Measurements from ENCODE around the gene FRMD5.

FRMD5 gene

DNA sequence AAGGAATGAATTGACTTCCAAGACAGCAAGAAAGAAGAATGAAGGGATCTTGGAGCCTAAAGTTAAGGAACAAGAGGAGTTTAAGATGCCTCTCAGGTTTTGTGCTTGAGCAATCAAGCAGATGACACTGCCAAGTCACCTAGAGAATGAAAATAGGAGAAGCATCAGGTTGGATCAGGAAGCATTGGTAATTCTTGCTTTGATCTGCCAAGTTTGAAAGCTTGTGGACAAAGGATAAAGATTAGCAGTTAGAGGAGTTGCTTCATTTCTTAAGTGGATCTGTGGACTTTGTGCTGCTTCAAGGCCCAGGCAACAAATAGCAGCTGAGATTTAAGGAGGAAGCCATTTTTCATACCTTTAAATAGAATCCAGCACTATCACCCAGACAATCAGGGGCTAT is 35.6 kb downstream of the FRMD5 start:
- DNase-seq: no peak

DNA sequence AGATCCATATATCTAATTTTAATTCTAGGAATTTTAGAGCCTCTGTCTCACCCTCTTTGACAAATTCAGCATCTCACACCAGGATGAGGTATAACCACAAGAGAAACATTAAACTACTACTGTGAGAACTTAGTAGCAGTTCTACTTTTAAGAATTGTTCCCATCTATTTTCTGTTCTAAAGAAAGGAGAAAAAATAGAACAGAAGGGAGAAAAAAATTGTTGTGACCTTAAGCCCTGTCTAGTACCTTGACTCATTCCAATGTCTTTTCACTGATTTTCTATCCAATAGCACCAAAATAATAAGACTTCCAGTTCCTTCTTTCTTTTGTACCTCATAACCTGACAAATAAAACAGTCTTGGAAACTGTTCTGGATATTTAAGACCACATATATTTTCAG is 37.0 kb downstream of the FRMD5 start:
- no peak for DNase-seq

- no peak for DNase-seq
Measured at GRCh38 chr15:44157679-44158078, 37.4 kb downstream of the FRMD5 start.

DNA sequence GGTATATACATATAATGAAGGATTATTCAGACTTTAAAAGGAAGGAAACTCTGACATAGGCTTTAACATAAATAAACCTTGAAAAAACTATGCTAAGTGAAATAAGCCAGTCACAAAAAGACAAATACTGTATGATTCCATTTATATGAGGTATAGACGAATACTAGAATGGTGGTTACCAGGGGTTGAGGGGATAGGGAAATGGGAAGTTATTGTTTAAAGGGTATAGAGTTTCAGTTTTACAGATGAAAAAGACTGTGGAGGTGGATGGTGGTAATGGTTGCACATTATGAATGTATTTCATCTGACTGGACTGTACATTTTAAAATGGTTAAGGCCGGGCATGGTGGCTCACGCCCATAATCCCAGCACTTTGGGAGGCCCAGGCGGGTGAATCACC is 41.7 kb downstream of the FRMD5 start:
- no peak for DNase-seq

GRCh38 chr15:44149224-44149623 is 45.8 kb downstream of the FRMD5 start:
- DNase-seq: no peak

- DNase-seq: no peak
Measured at GRCh38 chr15:44148580-44148979, 46.5 kb downstream of the FRMD5 start.

GRCh38 chr15:44147636-44148035 is 47.4 kb downstream of the FRMD5 start:
- no peak for DNase-seq

GRCh38 chr15:44145495-44145894 is 49.6 kb downstream of the FRMD5 start:
- DNase-seq: no peak

DNA sequence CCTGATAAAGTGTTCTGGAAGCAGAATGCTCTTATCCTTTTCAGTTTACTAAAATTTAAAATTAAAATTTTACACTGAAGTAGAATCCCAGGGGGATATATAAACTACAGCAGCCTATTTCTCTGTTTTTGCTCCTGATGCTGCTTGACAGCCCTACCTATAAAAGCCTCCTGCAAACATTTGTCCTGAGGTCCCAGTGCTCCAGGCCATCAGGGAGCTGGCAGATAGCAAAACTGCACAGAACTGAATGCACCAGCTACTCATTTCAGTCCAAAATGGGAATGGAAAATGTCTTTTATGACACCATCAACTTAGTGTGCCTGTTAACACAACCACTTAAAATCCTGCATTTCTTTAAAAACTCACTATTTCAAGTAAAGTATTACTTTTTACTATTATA is 50.1 kb downstream of the FRMD5 start:
- DNase-seq: no peak

- no peak for DNase-seq
Measured at GRCh38 chr15:44144184-44144583, 50.9 kb downstream of the FRMD5 start.

DNA sequence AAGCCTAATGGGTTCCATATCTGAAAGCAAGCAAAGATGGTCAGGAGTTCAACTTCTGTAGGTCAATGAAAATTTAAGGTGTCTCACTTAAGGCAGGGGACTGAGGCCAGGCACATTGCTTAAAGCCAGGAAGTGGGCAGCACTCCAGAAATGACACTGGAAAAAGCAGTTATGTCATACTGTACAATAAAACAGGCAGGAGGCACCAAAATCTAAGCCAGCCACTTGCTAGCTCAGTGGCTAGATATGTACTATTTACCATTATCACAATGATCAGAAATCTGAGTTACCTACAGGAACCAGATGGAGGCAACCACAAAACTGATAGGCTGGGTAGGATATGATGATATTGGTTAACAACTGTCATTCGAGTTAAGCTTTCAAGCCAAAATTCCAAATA is 57.3 kb downstream of the FRMD5 start:
- peak in 1 of 2 experiments; percentile 11 for DNase-seq

- DNase-seq: no peak
Measured at GRCh38 chr15:44136991-44137477, 58.0 kb downstream of the FRMD5 start.

- DNase-seq: no peak
Measured at GRCh38 chr15:44132057-44132456, 63.0 kb downstream of the FRMD5 start.

DNA sequence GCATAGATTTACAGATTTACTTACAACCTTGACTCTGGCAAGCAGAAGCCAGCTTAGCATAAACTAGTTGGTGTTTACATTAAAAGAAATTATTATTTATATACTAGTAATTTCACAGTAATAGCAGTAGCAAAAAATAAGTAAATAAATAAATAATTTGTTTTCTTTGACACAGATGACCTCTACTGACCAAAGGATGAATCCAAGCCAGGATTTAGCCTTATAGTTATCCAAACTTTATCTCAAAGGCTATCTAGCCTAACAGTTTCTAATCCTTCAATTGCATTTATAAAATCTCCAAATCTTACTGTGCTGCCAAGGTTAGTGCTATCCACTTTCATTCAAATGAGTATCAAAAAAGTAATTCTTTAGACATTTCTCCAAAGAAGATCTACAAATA is 64.3 kb downstream of the FRMD5 start:
- DNase-seq: no peak

- no peak for DNase-seq
Measured at GRCh38 chr15:44129911-44130310, 65.2 kb downstream of the FRMD5 start.

GRCh38 chr15:44128443-44128842 is 66.6 kb downstream of the FRMD5 start:
- DNase-seq: no peak

DNA sequence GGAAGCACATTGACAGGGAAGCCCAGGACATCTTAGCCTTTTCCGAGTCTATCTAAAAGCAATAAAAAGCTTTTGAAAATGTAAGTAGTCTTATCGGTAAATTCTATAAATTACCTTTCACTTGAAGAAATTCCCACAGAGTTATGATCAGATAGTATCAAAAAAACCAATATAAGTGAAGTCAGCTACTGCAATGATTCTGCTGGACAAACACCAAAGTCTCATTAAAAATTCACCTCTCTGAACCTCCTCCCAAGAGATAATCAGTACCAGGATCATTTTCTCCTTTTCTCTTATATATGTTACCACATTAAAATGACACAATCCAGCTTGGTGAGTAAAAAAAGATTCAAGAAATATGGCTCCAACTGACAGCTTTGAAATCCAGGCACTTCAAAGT is 69.2 kb downstream of the FRMD5 start:
- DNase-seq: no peak

GRCh38 chr15:44102675-44103254 is 92.3 kb downstream of the FRMD5 start:
- no peak for DNase-seq

DNA sequence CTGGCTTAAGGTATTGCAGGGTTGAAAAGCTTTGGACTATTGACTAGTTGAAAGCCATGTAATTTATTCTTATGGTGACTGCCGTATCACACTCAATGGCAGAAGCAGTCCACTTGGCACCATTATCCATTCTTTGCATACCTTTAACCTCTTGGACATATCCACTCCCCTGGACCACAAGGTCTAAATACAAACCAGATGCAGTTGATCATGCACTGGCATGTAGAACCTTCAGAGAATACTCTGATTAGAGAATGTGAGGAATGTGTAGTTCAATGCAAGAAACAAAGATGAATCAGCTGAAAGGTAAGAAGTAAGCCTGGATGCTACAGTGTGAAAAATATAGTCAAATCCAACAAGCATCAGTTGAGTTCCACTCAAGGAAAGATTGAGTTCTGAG is 93.1 kb downstream of the FRMD5 start:
- no peak for DNase-seq

DNA sequence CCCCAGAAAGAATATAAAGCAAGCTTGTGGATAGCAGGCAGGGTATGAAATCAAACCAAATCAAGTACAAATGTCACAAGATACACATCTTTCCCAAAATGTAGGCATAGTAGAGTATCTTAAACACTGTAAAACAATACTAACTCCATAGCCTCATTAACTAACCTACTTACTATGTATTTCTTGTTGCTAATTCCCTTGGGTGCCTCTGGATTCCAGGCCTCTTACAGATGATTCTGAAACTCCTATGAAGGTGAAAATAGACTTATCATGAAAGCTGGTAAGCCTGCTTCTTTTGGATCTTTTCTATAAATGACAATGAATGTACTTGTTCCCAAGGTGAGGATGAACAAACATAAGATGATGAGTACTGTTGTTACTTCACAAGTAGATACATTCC is 93.8 kb downstream of the FRMD5 start:
- no peak for DNase-seq

GRCh38 chr15:44099671-44100070 is 95.4 kb downstream of the FRMD5 start:
- no peak for DNase-seq

GRCh38 chr15:44097552-44097951 is 97.5 kb downstream of the FRMD5 start:
- DNase-seq: no peak

DNA sequence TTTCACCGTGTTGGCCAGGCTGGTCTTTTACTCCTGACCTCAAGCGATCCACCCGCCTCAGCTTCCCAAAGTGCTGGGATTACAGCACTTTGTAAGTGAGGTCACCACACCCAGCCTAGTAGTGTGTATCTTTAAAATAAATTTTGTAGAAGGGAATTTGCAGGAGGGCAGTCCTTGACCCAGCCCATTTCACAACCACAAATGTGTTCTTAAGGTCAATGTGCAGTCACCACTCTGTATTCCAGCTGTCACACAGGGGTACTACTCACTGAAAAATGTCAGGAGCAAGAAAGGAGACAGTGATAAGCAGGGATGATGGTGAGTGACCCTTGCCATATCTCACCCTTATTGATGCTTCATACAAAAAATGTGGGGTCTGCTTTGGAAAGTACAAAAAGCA is 98.5 kb downstream of the FRMD5 start:
- DNase-seq: no peak

- DNase-seq: no peak
Measured at GRCh38 chr15:44094781-44095180, 100.3 kb downstream of the FRMD5 start.

DNA sequence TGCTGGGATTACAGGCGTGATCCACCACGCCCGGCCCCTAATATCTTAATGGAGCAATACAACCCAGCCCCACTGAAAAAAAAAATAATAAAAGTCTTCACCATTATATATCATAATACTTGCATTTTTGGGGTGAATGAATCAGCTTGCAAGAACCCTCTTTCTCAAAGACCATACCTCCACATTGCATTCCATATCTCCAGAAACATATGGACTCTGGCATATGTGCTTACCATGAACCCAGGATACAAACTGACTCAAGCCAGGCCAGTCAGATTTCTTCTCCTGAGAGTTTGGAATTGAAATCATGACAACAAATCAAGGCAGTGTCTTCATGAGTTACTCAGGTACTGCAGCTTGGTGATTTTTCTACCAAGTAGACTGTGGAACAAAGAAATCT is 101.2 kb downstream of the FRMD5 start:
- no peak for DNase-seq

DNA sequence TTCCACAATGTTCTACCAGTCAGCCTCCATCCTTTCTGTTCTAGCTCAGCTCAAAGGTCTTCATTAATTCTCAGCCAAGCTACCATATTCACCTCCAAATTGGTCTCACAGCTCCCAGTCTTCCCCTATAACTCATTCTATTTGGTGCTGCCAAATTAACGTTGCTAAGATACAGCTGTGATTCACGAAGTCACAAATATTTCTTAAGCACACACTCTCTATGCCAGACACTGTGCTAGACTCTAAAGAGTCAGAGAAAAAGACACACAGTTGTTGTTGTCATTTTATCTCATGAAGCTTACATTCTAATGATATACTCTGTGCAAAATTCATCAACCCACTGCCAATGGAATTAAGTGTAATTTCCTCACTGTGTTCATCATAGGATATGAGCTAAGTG is 102.8 kb downstream of the FRMD5 start:
- DNase-seq: no peak

All from SHP77 (cell line).